GM12875 (cell line): ENCODE data around the gene WDR17.

ENCODE experiments used
- H3K4me3 ChIP-seq: one replicate; pipeline ENCODE4 v1.5.1; 2011; ENCODE audit warnings: low read depth, low read length, control low read depth
- CTCF ChIP-seq: IDR thresholded peaks from 2 replicates; pipeline ENCODE4 v1.5.1; 2011; ENCODE audit warnings: low read depth, mild to moderate bottlenecking, control low read depth, inconsistent platforms, low read length, moderate library complexity, borderline replicate concordance; ENCODE audit not compliant: insufficient read depth

The WDR17 gene

GRCh38 chr4:176217510-176217909 lies 151.9 kb downstream of the WDR17 start:
- H3K4me3 ChIP-seq, result no peak overlapping the region
- no peak for TF ChIP-seq CTCF

DNA sequence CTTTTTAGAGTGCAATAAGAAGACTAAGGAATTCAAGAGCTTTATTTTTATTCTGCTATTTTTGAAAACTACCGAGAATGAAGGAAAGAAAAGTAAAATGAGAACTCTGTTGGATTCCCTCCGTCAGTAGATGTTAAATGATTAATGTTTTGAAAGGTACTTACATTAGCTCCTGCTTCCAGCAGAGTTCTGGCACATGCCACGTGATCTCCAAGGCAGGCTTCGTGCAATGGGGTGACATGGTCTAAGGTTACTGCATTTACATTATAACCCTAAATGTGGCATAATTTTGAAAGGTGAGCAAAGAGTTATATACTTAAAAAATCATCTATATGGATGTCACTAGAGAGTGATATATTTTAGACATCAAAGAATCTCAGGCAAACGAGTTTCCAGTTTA lies 156.5 kb downstream of the WDR17 start:
- TF ChIP-seq CTCF, result no peak
- no peak overlapping the region for H3K4me3 ChIP-seq

DNA sequence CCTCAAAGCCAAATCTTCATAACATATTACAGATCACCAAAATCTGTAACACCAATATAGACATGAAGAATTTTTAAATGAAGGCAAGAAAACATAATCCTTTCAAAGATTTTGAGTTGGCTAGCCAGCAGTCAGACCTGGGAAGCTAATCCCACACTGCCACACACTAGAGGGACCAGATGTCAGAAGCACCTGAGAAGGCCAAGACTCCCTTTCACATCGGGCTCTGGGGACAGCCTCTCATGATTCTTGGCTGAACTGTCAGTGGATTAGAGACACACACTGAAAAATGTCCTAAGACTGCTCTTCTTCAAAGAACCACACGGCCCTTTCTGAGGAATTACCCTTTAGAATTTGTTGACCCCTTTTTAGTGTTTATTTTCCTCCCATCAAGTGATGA lies 157.9 kb downstream of the WDR17 start:
- no peak for TF ChIP-seq CTCF
- no peak overlapping the region for H3K4me3 ChIP-seq

DNA sequence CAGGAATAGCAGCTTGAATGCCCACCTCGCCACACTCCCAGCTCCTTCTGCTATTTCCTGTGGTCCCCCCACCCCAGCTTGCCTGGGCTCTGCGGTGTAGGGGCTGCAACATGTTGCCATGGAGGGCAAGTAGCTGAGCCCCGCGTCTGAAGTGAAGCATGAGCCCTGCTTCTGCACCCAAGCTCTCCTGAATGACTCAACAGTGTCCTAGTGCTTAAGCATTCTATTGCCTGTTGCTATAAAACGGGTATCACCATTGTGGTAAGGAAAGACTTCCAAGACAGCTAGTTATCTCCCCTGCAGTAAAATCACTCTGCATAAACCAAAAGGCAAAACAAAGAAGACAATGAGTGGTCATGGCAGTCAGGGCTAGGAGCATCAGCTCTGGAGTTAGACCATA lies 161.1 kb downstream of the WDR17 start:
- TF ChIP-seq CTCF, result no peak
- H3K4me3 ChIP-seq, result no peak overlapping the region

GRCh38 chr4:176229645-176230044 lies 164.0 kb downstream of the WDR17 start:
- TF ChIP-seq CTCF, result no peak
- H3K4me3 ChIP-seq, result no peak overlapping the region
